Mesenteric fat pad (tissue), 1 donor: ENCODE data around the gene DBH. TPM values are rescaled to one million over a fixed set of nuclear protein-coding genes. Genes with fewer than 3 reads are reported as not detected.

Source experiments
- DNase-seq: peaks from one replicate; pipeline ENCODE4 v3.0.0-alpha.2; 2020; ENCODE audit warnings: low spot score
- long read RNA-seq: library from polyadenylated mRNA; unstranded; transcript quantifications from one replicate; pipeline ENCODE4 v2.0.0, GENCODE V29; 2020
- total RNA-seq: library from RNA; stranded (reverse); fragmentation: NEBNext Ultra II Directional; extraction: Animal tissue kit (Norgen Biotek cat#: 25700); gene quantifications from one replicate; pipeline ENCODE4 v1.2.1, GENCODE V29; 2021
- donor health status: DM: yes; HTN: yes; CAD: no.

The DBH gene
- not detected for total RNA-seq
- long read RNA-seq = 0 reads

- no peak for DNase-seq
These were observed at the start of gene DBH for GRCh38 chr9:133635533-133636531. TSS of gene DBH (plus strand) at chr9:133636363. CDS start at chr9:133636372, 9 bp downstream.

GRCh38 chr9:133587051-133587450 is 49.1 kb upstream of the DBH start:
- no peak for DNase-seq

- no peak for DNase-seq
These were observed 48.7 kb upstream of the DBH start for GRCh38 chr9:133587466-133587865.

- DNase-seq = no peak
These were observed 46.5 kb upstream of the DBH start for GRCh38 chr9:133589454-133590227.

- no peak for DNase-seq
These were observed 45.8 kb upstream of the DBH start for GRCh38 chr9:133590231-133590855.

- DNase-seq = no peak
These were observed 44.9 kb upstream of the DBH start for GRCh38 chr9:133591116-133591910.

GRCh38 chr9:133591985-133592384 is 44.2 kb upstream of the DBH start:
- no peak for DNase-seq

GRCh38 chr9:133592731-133593409 is 43.3 kb upstream of the DBH start:
- no peak for DNase-seq

GRCh38 chr9:133593587-133594253 is 42.4 kb upstream of the DBH start:
- no peak for DNase-seq

GRCh38 chr9:133594310-133594709 is 41.9 kb upstream of the DBH start:
- no peak for DNase-seq

GRCh38 chr9:133595910-133596309 is 40.3 kb upstream of the DBH start:
- no peak for DNase-seq

- no peak for DNase-seq
These were observed 38.7 kb upstream of the DBH start for GRCh38 chr9:133597316-133597957.

- DNase-seq = no peak
These were observed 37.2 kb upstream of the DBH start for GRCh38 chr9:133598978-133599377.

- DNase-seq = no peak
These were observed 36.5 kb upstream of the DBH start for GRCh38 chr9:133599470-133600173.

- DNase-seq = no peak
These were observed 35.4 kb upstream of the DBH start for GRCh38 chr9:133600739-133601138.

- DNase-seq = no peak
These were observed 34.4 kb upstream of the DBH start for GRCh38 chr9:133601746-133602145.

GRCh38 chr9:133602277-133602676 is 33.9 kb upstream of the DBH start:
- no peak for DNase-seq

GRCh38 chr9:133603135-133603927 is 32.8 kb upstream of the DBH start:
- DNase-seq = no peak
